Stimulated activated CD4-positive, alpha-beta T cell treated with anti-CD3 and anti-CD28 coated beads, TNF-alpha, amount 100 ng/mL, for 48 hours (primary cell): ENCODE results near the gene GDPD5.

ENCODE experiments used
- DNase-seq, 3 donors: peaks; one replicate each; pipeline ENCODE4 v3.0.0-alpha.2; 2020; ENCODE audit warnings: low read depth in 3 of 3

Gene GDPD5

DNA sequence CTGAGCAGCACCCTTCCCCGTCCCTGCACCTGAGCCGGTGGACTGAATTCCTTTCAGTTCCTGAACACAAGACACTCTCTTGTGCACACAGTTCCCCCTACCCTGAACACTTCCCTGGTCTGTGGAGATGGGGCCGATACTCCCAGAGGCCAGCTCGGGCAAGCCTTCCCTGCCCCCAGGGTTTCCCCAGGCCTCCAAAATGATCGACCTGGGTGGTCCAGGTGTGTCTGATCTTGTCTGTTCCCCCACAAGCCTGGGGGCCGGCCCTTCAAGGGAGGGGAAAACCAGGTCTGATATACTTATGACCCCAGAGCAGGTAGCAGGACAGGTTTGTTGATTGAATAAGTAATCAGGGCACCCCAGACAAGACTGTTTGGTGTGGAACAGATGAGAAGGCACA is 52.1 kb downstream of the GDPD5 start:
- no peak for DNase-seq

- DNase-seq, result no peak
These were observed 53.5 kb downstream of the GDPD5 start for GRCh38 chr11:75472081-75472732.

GRCh38 chr11:75471176-75471973 is 54.4 kb downstream of the GDPD5 start:
- DNase-seq, result no peak

- DNase-seq, result no peak
These were observed 55.2 kb downstream of the GDPD5 start for GRCh38 chr11:75470476-75471080.

DNA sequence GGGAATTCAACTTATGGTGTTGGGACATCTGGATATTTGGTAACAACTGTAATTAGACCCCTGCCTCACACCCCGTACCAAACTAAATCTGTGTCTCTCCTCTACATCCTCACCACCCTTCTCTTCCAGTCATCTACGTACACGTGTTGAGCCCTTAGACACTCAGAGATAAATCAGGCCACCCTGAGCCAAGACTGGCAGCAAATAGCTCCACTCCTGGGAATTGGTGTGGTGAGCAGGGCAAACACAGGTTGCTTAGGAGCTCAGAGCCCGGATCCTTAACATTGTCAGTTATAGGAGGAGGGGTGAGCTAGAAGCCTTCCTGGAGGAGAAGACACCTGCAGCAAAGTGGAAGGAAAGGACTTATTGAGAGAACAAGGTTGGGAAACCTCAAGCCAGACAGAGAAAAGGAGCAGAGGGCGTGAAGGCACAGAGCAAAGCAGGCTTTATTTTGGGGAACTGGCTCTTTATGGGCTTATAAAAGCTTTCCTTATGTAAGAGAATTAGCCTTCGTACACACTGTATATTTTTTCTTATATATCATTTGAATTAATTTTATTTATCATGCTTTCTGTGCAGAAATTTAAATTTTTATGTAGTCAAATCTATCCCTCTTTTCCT is 55.8 kb downstream of the GDPD5 start:
- DNase-seq, result no peak

DNA sequence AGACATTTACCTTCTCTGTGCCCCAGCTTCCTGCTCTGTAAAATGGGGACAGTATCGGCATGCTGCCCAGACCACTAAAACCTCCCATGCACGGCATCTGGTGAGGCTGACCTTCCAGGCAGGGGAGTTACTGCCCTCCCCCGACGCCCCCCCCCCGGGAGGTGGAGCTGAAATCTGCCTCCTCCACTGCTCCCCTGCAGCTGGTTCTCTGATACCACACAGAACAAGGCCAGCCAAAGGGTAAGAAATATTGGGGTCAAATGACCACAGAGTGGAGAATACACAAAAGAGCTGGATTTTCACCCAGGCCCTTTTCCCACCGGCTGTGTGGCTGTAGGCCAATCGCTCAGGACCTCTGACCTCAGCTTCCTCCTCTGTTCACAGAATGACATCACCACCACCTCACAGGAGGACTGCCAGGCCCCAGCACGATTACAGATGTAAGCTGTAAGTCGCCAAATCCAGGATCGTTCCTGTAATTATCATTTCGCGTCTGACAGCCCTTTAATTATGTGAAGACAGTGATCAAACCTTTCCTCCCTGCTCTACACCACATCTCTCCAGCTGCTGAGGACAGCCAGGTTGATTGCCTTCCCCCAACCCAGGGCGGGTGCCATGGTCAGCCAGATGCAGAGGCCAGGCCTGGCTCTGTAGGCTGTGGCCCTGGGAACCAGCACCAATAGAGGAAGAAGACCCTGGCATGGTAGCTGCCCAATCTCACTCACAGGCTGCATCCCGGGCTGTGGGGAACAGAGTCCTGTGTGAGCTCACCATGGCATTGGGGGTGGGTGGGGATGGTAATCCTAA is 57.0 kb downstream of the GDPD5 start:
- DNase-seq, result no peak

DNA sequence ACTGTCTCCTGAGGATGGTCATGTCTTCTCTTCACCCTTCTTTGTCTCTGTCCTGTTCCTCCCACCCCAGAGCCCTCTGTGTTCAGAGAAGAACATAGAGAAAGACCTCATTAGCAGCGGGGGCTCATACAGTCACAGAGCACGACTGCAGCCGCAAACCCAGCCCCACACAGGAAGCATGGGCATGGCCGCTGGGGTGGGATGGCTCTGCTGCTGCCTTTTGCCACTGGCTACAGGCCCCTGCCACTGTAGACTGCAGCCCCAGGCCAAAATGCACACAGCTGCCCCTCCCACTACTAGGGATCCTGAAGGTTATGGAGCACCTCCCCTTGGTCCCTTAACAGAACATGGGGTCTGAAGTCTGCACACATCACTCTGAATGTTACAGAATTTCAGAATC is 57.9 kb downstream of the GDPD5 start:
- no peak for DNase-seq

DNA sequence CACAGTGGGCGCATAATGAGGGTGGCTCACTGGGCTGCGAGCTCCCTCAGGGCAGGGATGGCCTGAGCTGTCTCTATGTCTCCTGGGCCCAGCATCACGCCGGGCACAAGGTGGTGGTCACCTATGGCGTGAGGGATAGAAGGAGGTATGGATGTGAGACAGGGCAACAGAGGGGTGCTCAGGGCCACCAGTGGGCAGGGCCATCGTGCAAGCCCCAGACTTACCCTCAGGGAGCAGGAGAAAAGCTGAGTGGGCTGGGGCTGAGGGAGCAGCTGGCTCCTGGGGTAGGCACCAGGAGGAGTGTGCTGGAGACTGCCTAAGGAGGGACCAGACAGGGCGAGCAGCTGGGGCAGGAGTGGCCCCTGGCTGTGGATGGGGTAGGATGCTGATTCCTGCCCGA is 58.4 kb downstream of the GDPD5 start:
- no peak for DNase-seq

GRCh38 chr11:75465701-75466531 is 59.8 kb downstream of the GDPD5 start:
- DNase-seq, result no peak

GRCh38 chr11:75463106-75463774 is 62.5 kb downstream of the GDPD5 start:
- no peak for DNase-seq

DNA sequence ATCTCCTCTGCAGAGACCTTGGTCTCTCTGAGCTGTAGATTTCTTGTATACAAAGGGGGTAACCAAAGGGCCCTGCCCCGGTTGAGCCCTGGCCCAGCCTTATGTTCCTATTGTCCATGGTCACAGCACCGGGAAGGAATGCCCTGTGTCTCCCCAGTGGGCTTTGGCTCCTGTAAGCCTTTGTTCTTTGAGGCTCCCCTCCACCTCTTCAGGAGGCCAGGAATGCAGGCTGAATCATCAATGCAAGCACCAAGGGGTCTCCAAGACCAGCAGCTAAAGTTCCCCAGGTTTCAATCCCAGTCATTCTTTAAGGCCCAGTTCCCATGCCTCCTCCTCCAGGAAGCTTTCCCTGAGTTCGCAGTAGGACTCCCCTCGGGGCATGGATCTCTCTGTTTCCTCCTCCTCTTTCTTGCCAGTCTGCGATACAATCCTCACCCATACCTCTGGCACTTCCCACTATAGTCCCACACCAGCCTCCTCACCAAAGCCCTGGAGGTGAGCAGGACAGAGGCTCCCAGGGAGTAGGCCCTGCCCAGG is 63.6 kb downstream of the GDPD5 start:
- DNase-seq, result no peak

GRCh38 chr11:75461151-75461550 is 64.6 kb downstream of the GDPD5 start:
- DNase-seq, result no peak

DNA sequence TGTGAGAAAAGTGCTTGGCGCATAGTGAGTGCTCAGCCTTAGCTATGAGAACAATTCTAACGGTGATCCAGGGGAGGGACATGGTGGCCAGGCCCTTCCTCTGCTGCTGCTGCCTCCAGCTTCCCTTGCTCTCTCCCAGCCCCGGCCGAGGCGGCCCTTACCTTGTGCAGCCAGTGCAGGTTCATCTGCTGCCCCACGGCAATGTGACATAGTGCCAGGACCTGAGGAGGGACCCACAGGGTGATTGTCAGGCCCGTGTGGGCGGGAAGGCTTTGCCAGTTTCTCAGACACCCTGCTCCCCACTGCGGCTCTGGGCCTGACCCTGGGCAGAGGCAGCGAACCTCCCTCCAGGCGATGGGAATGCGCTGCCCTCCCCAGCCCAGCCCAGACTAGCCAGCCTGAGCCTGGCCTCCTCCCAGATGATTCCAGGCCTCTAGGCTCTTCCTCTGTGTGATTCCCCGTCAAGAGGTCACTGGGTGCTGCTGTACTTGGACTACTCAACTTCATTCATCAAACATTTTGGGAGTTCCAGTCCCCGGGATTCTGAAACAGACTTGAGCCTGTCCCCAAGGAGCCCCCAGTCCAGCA is 69.1 kb downstream of the GDPD5 start:
- DNase-seq, result no peak

DNA sequence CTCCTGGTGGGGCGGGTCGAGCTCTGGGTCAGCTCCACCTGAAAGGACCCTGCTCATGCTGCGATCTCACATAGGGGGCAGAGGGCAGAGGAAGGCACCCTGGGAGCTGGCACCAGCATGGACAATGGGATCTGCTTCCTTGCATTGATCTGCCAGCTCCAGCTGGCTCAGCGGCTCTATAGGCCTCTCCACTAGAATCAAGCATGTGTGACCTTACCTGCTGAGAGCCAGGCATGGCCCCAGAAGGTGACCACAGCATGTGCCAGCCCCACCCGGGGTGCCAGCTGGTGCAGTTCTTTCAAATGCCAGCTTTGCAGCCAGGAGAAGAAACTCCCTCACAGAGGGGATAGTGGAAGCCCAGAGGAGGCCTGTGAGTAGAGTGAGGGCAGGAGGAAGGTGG is 70.8 kb downstream of the GDPD5 start:
- no peak for DNase-seq

DNA sequence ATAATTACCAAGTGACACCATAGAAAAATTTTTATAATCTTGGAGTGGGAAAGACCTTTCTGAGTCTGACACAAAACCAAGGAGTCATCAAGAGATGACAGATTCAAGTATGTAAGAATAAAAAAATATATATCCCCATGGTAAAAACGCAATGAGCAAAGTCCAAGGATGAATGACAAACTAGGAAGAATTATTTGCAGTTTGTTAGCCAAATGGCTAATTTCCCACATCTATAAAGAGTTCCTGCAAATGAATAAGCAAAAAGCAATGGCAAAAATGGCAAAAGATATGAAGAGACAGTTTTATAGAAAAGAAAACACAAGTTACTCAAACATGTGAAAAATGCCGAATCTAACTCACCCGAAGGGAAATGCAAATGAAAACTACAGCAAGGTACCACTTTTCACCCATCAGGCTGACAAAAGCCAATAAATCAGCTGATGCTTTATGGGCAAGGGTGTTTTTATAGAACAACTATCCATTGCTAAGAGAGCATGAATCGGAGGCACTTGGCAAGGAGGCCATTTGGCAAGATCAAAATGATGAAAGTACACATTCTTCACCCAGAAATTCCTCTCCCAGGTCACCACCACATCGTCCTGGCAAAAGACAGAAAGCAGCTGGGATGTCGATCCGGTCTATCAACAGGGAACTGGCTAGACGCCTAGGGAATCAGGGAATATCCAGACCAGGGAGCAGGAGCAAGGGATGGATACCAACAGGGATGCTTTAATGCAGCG is 71.7 kb downstream of the GDPD5 start:
- DNase-seq, result no peak

- peak in 1 of 3 donors; percentile 14 for DNase-seq
These were observed 74.6 kb downstream of the GDPD5 start for GRCh38 chr11:75450826-75451821.

DNA sequence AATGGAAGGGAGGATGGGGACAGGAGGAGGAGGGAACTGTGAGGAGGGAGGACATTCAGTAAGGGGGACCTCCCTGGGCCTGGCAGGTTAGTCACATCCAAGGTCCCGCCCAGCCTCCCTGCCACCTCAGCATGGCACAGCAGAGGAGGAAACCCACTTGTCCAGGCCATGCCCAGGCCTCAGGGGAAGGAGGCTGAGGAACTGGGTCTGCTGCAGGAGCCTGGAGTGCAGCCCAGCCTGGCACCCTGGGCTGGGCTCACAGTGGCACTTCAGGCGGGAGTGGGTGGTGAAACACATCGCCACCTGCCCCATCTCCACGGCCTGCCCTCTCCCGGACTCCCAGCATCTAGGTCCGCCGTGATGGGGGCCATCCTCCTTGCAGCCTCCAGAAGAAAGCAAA is 75.5 kb downstream of the GDPD5 start:
- DNase-seq, result no peak

DNA sequence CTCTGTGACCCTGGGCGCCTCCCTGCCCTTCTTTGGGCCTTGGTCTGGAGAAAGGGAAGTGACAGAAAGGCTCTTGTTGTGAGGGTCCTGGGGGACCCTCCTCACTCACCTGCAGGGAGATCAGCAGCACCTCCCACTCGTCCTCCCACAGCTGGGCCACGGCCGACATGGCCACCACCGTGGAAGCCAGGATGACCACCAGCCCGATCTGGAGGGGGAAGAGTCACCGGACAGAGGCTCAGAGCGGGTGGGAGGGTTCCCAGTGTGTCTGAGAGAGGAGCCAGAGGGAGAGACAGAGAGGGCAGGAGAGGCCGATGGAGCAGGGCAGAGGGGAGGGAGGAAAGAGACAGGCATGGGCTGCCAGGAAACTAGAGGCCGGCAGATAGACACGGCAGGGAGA is 76.0 kb downstream of the GDPD5 start:
- DNase-seq, result no peak
